Measurements from ENCODE around the gene SCART1. TPM values are rescaled to one million over a fixed set of nuclear protein-coding genes. Genes with fewer than 3 reads are reported as not detected.

The SCART1 gene
- total and polyA plus RNA-seq, 2 donors (not counting 3 experiments of a cell fraction or from before 2014, with no cell fraction given): 0.90 to 1.0 TPM

GRCh38 chr10:133465191-133465949 is 11.6 kb downstream of the SCART1 start:
- Histone ChIP-seq H3K4me1 (ENCODE audit: control insufficient read depth, extremely low read depth, insufficient read depth, low read length) (no peaks in the 10 kb centered on the region), H3K9ac (replicated peaks; ENCODE audit: extremely low read depth, insufficient read depth, low read length) (no peak overlapping the region), H3K27me3 (ENCODE audit: control insufficient read depth in 2 of 2, insufficient read depth in 2 of 2, low read length in 2 of 2) (no peaks in the 10 kb centered on the region), H4K20me1 (replicated peaks; ENCODE audit: control insufficient read depth, extremely low read depth, insufficient read depth, low read length) (no peaks in the 10 kb centered on the region), H3K4me3 (replicated peaks in 1 of 3; ENCODE audit: insufficient read depth in 1 of 3, low read depth in 1 of 3, low read length in 3 of 3) (no peak overlapping the region), H3K36me3 (ENCODE audit: control insufficient read depth in 2 of 2, extremely low read depth in 1 of 2, insufficient read depth in 2 of 2, low read length in 2 of 2) (no peaks in the 10 kb centered on the region), H3K4me2 (ENCODE audit: insufficient read depth, low read length) (no peak overlapping the region), H2AFZ (ENCODE audit: low read depth, low read length) (no peak overlapping the region), H3K27ac (ENCODE audit: insufficient read depth, low read depth, low read length) (no peak overlapping the region), H3K9me3 (replicated peaks; ENCODE audit: control insufficient read depth, insufficient read depth, low read length) (no peaks in the 10 kb centered on the region), H3K9me1 (replicated peaks; ENCODE audit: control insufficient read depth, extremely low read depth, insufficient read depth, low read length) (no peaks in the 10 kb centered on the region), H3K79me2 (ENCODE audit: control insufficient read depth, insufficient read depth, low read length) (no peaks in the 10 kb centered on the region)
- no peak for DNase-seq (ENCODE audit: low read depth, low spot score)
- dilution Hi-C loops (cut with MboI; ENCODE audit: extremely low pct_ligation_motif_present, low sequenced_read_pairs) (no loop called here), intact Hi-C loops (cut with micrococcal nuclease) (no loop called here)
- FAIRE-seq: no peak
- ChIA-PET POLR2A (no interaction called here), CTCF (no interaction called here)
- no TSS peak for BruUV-seq (replicated peaks)
- no peak for TF ChIP-seq CTCF (IDR thresholded peaks at IDR 0.05; ENCODE audit: extremely low read depth in 1 of 2, insufficient read depth in 1 of 2, low read depth in 1 of 2, low read length in 2 of 2)

- Histone ChIP-seq H3K9me3 (replicated peaks; ENCODE audit: control insufficient read depth, insufficient read depth, low read length) (no peaks in the 10 kb centered on the region), H2AFZ (ENCODE audit: low read depth, low read length) (no peak overlapping the region), H3K36me3 (ENCODE audit: control insufficient read depth in 2 of 2, extremely low read depth in 1 of 2, insufficient read depth in 2 of 2, low read length in 2 of 2) (no peaks in the 10 kb centered on the region), H4K20me1 (replicated peaks; ENCODE audit: control insufficient read depth, extremely low read depth, insufficient read depth, low read length) (no peaks in the 10 kb centered on the region), H3K4me1 (ENCODE audit: control insufficient read depth, extremely low read depth, insufficient read depth, low read length) (no peaks in the 10 kb centered on the region), H3K27me3 (ENCODE audit: control insufficient read depth in 2 of 2, insufficient read depth in 2 of 2, low read length in 2 of 2) (no peaks in the 10 kb centered on the region), H3K4me3 (replicated peaks in 1 of 3; ENCODE audit: insufficient read depth in 1 of 3, low read depth in 1 of 3, low read length in 3 of 3) (no peak overlapping the region), H3K9me1 (replicated peaks; ENCODE audit: control insufficient read depth, extremely low read depth, insufficient read depth, low read length) (no peaks in the 10 kb centered on the region), H3K9ac (replicated peaks; ENCODE audit: extremely low read depth, insufficient read depth, low read length) (no peak overlapping the region), H3K27ac (ENCODE audit: insufficient read depth, low read depth, low read length) (no peak overlapping the region), H3K79me2 (ENCODE audit: control insufficient read depth, insufficient read depth, low read length) (no peaks in the 10 kb centered on the region), H3K4me2 (ENCODE audit: insufficient read depth, low read length) (no peak overlapping the region)
- no peak for DNase-seq (ENCODE audit: low read depth, low spot score)
- no peak for TF ChIP-seq POLR2AphosphoS5 (IDR thresholded peaks at IDR 0.05; ENCODE audit: insufficient read depth, low read depth, low read length)
- TF ChIP-seq MYC (IDR thresholded peaks at IDR 0.05; ENCODE audit: low read depth, low read length): no peak
- TF ChIP-seq FOS (IDR thresholded peaks at IDR 0.05; ENCODE audit: borderline replicate concordance, insufficient read depth, low read length): no peak
- intact Hi-C loops (cut with micrococcal nuclease) (no loop called here), dilution Hi-C loops (cut with MboI; ENCODE audit: extremely low pct_ligation_motif_present, low sequenced_read_pairs) (no loop called here)
- FAIRE-seq: no peak
- ChIA-PET CTCF (no interaction called here), POLR2A (no interaction called here)
- no TSS peak for BruUV-seq (replicated peaks)
Measured at GRCh38 chr10:133465950-133466474, 12.3 kb downstream of the SCART1 start.
